Heart left ventricle (tissue), 13 donors: ENCODE results near the gene CYREN.

ENCODE experiments used
- POLR2A ChIP-seq, 2 donors: fragments of 450-650 bp; IDR thresholded peaks; one replicate each; pipeline ENCODE4 v1.6.1; 2017; ENCODE audit warnings: antibody characterized with exemption in 2 of 2, mild to moderate bottlenecking in 2 of 2, moderate library complexity in 2 of 2
- TF ChIP-seq, protein P1 (sequence below), 12 donors: fragments of 200-600 bp; sonication (generic) in 4 of 12; IDR thresholded peaks; one replicate each; pipeline versions ENCODE4 v1.5.0 to v1.8.0; 2018 to 2022; ENCODE audit warnings: antibody characterized with exemption in 12 of 12, mild to moderate bottlenecking in 5 of 12
- donor health status: ischemic (EF 13 %, LVEDD 7.1; RV severe dilation, severe dysfunction).
- donor health status: DM: no; HTN: yes; CAD: no.
- donor health status: DM: no; HTN: no; CAD: no.
- donor health status: ischemic (EF 25% LVEDD 6.9; RV normal size, moderate dysfunction).
- donor health status: ischemic (EF 25% LVEDD 5.7; RV mildly dilated, moderate dysfunction).
- donor health status: ischemic (EF 35%, LVEDD 5.7; RV mildly dilated, moderate dysfunction).
- donor health status: nonischemic (EF 11% LVEDD 7.7; RV severe dilation, severe dysfunction).
- donor health status: DM: yes; HTN: yes; CAD: no.
- donor health status: PGD.
- donor health status: ischemic (EF 29% LVEDD 5.4; RV normal size, mild dysfunction).
- donor health status: nonischemic (EF 23%, LVEDD 6.1; RV moderate dilation, normal function).

DNA sequence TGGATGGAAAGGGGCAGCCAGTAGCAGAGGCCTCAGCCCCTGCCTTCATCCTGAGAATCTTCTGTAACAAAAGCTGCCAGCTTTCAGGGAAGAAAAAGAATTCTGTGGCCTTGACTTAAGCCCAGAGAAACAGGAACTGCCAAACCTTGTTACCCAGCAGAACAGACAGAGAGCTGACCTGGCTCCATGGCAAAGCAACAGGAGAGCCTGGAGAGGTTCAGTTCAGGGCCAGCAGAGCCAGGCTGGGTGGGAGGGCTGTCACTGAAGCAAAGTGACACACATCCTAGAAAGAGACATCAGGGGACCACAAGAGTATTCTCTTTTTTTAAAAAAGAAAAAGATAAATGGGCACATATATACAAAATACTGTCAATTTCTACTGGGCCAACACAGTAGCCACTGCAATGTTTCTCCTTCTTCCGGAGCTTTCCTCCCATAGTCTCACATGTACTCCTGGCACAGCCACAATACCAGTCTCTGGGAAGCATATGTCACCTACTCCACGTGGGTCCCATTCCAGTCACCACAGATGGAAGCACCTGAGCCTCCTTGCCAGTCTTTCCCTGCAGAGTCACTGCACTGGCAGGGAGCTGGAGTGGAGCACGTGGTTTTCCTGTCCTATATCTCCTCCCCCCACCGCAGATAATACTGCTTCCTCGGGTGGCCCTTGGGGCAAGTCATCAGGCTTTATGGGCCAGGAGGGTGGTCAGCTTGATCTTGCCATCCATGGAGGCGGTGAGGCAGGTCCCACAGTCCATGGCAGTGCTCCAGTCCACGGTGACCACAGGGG lies 15.2 kb upstream of the CYREN start:
- TF ChIP-seq, protein P1, sequence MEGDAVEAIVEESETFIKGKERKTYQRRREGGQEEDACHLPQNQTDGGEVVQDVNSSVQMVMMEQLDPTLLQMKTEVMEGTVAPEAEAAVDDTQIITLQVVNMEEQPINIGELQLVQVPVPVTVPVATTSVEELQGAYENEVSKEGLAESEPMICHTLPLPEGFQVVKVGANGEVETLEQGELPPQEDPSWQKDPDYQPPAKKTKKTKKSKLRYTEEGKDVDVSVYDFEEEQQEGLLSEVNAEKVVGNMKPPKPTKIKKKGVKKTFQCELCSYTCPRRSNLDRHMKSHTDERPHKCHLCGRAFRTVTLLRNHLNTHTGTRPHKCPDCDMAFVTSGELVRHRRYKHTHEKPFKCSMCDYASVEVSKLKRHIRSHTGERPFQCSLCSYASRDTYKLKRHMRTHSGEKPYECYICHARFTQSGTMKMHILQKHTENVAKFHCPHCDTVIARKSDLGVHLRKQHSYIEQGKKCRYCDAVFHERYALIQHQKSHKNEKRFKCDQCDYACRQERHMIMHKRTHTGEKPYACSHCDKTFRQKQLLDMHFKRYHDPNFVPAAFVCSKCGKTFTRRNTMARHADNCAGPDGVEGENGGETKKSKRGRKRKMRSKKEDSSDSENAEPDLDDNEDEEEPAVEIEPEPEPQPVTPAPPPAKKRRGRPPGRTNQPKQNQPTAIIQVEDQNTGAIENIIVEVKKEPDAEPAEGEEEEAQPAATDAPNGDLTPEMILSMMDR (IDR thresholded peaks at IDR 0.05): no peak
- no peak for TF ChIP-seq POLR2A (IDR thresholded peaks at IDR 0.05)
